ENCODE measurements around the gene FAM3B. TPM values are rescaled to one million over a fixed set of nuclear protein-coding genes. Genes with fewer than 3 reads are reported as not detected.

The FAM3B gene
- total RNA-seq, 4 donors from 2014 or later, result 2.4 to 5.7 TPM; not detected in 2

- Histone ChIP-seq H3K27ac (no peak overlapping the region), H3K4me3 (no peak overlapping the region), H3K36me3 (no peaks in the 10 kb centered on the region), H3K27me3 (peaks cover 45% of the 10 kb centered on the region), H3K9me3 (no peaks in the 10 kb centered on the region), H3K4me1 (no peaks in the 10 kb centered on the region)
- TF ChIP-seq POLR2AphosphoS5 (IDR thresholded peaks at IDR 0.05) (no peak), EP300 (IDR thresholded peaks at IDR 0.05; ENCODE audit: low read depth) (no peak), CTCF (IDR thresholded peaks at IDR 0.05) (no peak), POLR2A (IDR thresholded peaks at IDR 0.05) (no peak)
- WGBS, 2 donors (ENCODE audit: low coverage in 1 of 2), result 67 to 90% methylated on average over 1 to 13 of the region's 13 CpGs
- in situ Hi-C loops (cut with MboI; ENCODE audit: low pct_ligation_motif_present in 1 of 4, low pct_unique_long_range_greater_than_20kb in 1 of 4, low sequenced_read_pairs in 3 of 4), result loop anchor here (5.0 to 25.0 kb wide), 3 partner anchors 168 to 175 kb away; no protein-coding TSS in a partner anchor
- no peak for DNase-seq
- intact Hi-C loops (cut with DNase I; ENCODE audit: low total_unique reads), result no loop called here
Observed at GRCh38 chr21:41289431-41289830, 27.2 kb upstream of the FAM3B start.

- no peaks in the 10 kb centered on the region for H3K36me3 ChIP-seq
- H3K27ac ChIP-seq, result no peak overlapping the region
- 63 to 67% methylated on average over 13 to 24 of the region's 24 CpGs for WGBS, 2 donors (ENCODE audit: low coverage in 1 of 2)
- intact Hi-C loops (cut with DNase I; ENCODE audit: low total_unique reads) (no loop called here), in situ Hi-C loops (cut with MboI; ENCODE audit: low pct_ligation_motif_present in 1 of 4, low pct_unique_long_range_greater_than_20kb in 1 of 4, low sequenced_read_pairs in 3 of 4) (loop anchor here in 1 of 4 donors (25.0 kb wide), 1 partner anchor 172 kb away; no protein-coding TSS in a partner anchor)
- H3K4me3 ChIP-seq, result no peak overlapping the region
- no peaks in the 10 kb centered on the region for H3K9me3 ChIP-seq
- H3K4me1 ChIP-seq, result no peaks in the 10 kb centered on the region
- TF ChIP-seq EP300 (IDR thresholded peaks at IDR 0.05; ENCODE audit: low read depth), result no peak
- TF ChIP-seq POLR2A (IDR thresholded peaks at IDR 0.05), result no peak
- TF ChIP-seq CTCF (IDR thresholded peaks at IDR 0.05), result no peak
- peaks cover 45% of the 10 kb centered on the region for H3K27me3 ChIP-seq
- no peak for DNase-seq
Observed at GRCh38 chr21:41290106-41290799, 26.3 kb upstream of the FAM3B start.

- in situ Hi-C loops (cut with MboI; ENCODE audit: low pct_ligation_motif_present in 1 of 4, low pct_unique_long_range_greater_than_20kb in 1 of 4, low sequenced_read_pairs in 3 of 4), result loop anchor here in 1 of 4 donors (25.0 kb wide), 1 partner anchor 168 kb away; no protein-coding TSS in a partner anchor
- no peaks in the 10 kb centered on the region for H3K36me3 ChIP-seq
- H3K4me1 ChIP-seq, result peaks cover 0 to 6% (median 0%) of the 10 kb centered on the region in 4 donors
- no peak for TF ChIP-seq EP300 (IDR thresholded peaks at IDR 0.05; ENCODE audit: low read depth)
- no peak for TF ChIP-seq CTCF (IDR thresholded peaks at IDR 0.05)
- TF ChIP-seq POLR2AphosphoS5 (IDR thresholded peaks at IDR 0.05), result no peak
- TF ChIP-seq POLR2A (IDR thresholded peaks at IDR 0.05), result no peak
- peaks cover 44% of the 10 kb centered on the region for H3K27me3 ChIP-seq
- H3K4me3 ChIP-seq, result no peak overlapping the region
- DNase-seq, result no peak
- intact Hi-C loops (cut with DNase I; ENCODE audit: low total_unique reads), result no loop called here
- H3K9me3 ChIP-seq, result no peaks in the 10 kb centered on the region
- H3K27ac ChIP-seq, result no peak overlapping the region
- 78 to 83% methylated on average over 1 of the region's 1 CpG for whole genome bisulfite sequencing, 2 donors (ENCODE audit: low coverage in 1 of 2)
Observed at GRCh38 chr21:41294548-41295231, 21.9 kb upstream of the FAM3B start.

- peaks cover 0 to 6% (median 0%) of the 10 kb centered on the region in 4 donors for H3K4me1 ChIP-seq
- H3K4me3 ChIP-seq, result no peak overlapping the region
- in situ Hi-C loops (cut with MboI; ENCODE audit: low pct_ligation_motif_present in 1 of 4, low pct_unique_long_range_greater_than_20kb in 1 of 4, low sequenced_read_pairs in 3 of 4), result loop anchor here in 1 of 4 donors (25.0 kb wide), 1 partner anchor 167 kb away; no protein-coding TSS in a partner anchor
- H3K27ac ChIP-seq, result no peak overlapping the region
- DNase-seq, result peak; percentile 27
- no peaks in the 10 kb centered on the region for H3K9me3 ChIP-seq
- intact Hi-C loops (cut with DNase I; ENCODE audit: low total_unique reads), result no loop called here
- WGBS, 2 donors (ENCODE audit: low coverage in 1 of 2), result 50 to 54% methylated on average over 1 to 4 of the region's 4 CpGs
- TF ChIP-seq CTCF (IDR thresholded peaks at IDR 0.05) (no peak), EP300 (IDR thresholded peaks at IDR 0.05; ENCODE audit: low read depth) (no peak), POLR2AphosphoS5 (IDR thresholded peaks at IDR 0.05) (no peak), POLR2A (IDR thresholded peaks at IDR 0.05) (no peak)
- H3K27me3 ChIP-seq, result peaks cover 35% of the 10 kb centered on the region
- no peaks in the 10 kb centered on the region for H3K36me3 ChIP-seq
Observed at GRCh38 chr21:41295721-41296254, 20.8 kb upstream of the FAM3B start.

Data from transverse colon (tissue), 4 donors.